Breast epithelium (tissue), 4 donors: Measurements from ENCODE around the gene GOLGA6D. TPM values are rescaled to one million over a fixed set of nuclear protein-coding genes. Genes with fewer than 3 reads are reported as not detected.
"Not testable (repeated sequence)": the region's sequence is repeated elsewhere in the genome, so short reads cannot be mapped to it uniquely, and the experiment has no call there.

Source experiments
- DNase-seq, 2 donors: peaks; one replicate each; pipeline ENCODE4 v3.0.0-alpha.2; 2019; ENCODE audit warnings: low spot score in 2 of 2
- H3K27ac ChIP-seq, 2 donors: fragments of 200-600 bp; sonication (generic) in 1 of 2; one replicate each; pipeline ENCODE4 v1.5.1; 2016 to 2019; ENCODE audit warnings: mild to moderate bottlenecking in 1 of 2
- H3K27me3 ChIP-seq, 2 donors: fragments of 200-600 bp; sonication (generic) in 1 of 2; one replicate each; pipeline versions ENCODE4 v1.5.1 to v1.6.0; 2017 to 2019; ENCODE audit warnings: control low read depth in 1 of 2, mild to moderate bottlenecking in 1 of 2
- H3K36me3 ChIP-seq: fragments of 200-600 bp; one replicate; pipeline ENCODE4 v1.5.1; 2019
- H3K4me1 ChIP-seq, 2 donors: fragments of 200-600 bp; sonication (generic); one replicate each; pipeline ENCODE4 v1.5.1; 2016 to 2019; ENCODE audit warnings: control low read depth in 1 of 2
- H3K4me3 ChIP-seq, 3 donors: fragments of 200-600 bp; sonication (generic); 1 replicate in 2 of 3; 2 replicates in 1 of 3; pipeline ENCODE4 v1.5.1; 2016 to 2019; ENCODE audit warnings: mild to moderate bottlenecking in 3 of 3, moderate library complexity in 2 of 3
- H3K9me3 ChIP-seq, 2 donors: fragments of 200-600 bp; sonication (generic) in 1 of 2; one replicate each; pipeline ENCODE4 v1.5.1; 2016 to 2019; ENCODE audit warnings: control low read depth in 1 of 2
- CTCF ChIP-seq, 3 donors: fragments of 450-650 bp; IDR thresholded peaks; one replicate each; pipeline ENCODE4 v1.5.1; 2016 to 2017; ENCODE audit warnings: antibody characterized with exemption in 3 of 3, mild to moderate bottlenecking in 3 of 3, moderate library complexity in 3 of 3
- POLR2A ChIP-seq: fragments of 450-650 bp; IDR thresholded peaks from one replicate; pipeline ENCODE4 v1.6.1; 2016; ENCODE audit warnings: antibody characterized with exemption, mild to moderate bottlenecking, moderate library complexity
- POLR2AphosphoS5 ChIP-seq, 3 donors: sonication (generic); formaldehyde crosslinking; IDR thresholded peaks; one replicate each; pipeline ENCODE4 v1.6.1; 2017; ENCODE audit warnings: antibody characterized with exemption in 3 of 3
- intact Hi-C: fragments of 100-400 bp; cut with DNase I; formaldehyde crosslinking; loops from one replicate; pipeline ENCODE4 v1.15.1; 2023; ENCODE audit warnings: low total_unique reads
- total RNA-seq, 3 donors: library from RNA; depleted of rRNA; stranded (reverse); fragments of >200 nt; gene quantifications; one replicate each; pipeline ENCODE4 v1.1.0, GENCODE V29; 2016

Gene GOLGA6D
- total RNA-seq, 3 donors from 2014 or later, result 0.16 TPM; not detected in 2

GRCh38 chr15:75299311-75299688, 16.7 kb downstream of the GOLGA6D start:
- H3K4me3 ChIP-seq, H3K9me3 ChIP-seq, H3K27me3 ChIP-seq, DNase-seq, H3K27ac ChIP-seq, H3K36me3 ChIP-seq, H3K4me1 ChIP-seq, intact Hi-C loops: not testable (repeated sequence)
- TF ChIP-seq CTCF (IDR thresholded peaks at IDR 0.05), result peak in 2 of 3 donors; percentile 20 to 34

- H3K27ac ChIP-seq, H3K4me3 ChIP-seq, H3K4me1 ChIP-seq, H3K27me3 ChIP-seq, H3K36me3 ChIP-seq, intact Hi-C loops, H3K9me3 ChIP-seq, DNase-seq: not testable (repeated sequence)
Measured at GRCh38 chr15:75300026-75300425, 17.4 kb downstream of the GOLGA6D start.

- Histone ChIP-seq H3K27me3 (no peaks in the 10 kb centered on the region), H3K36me3 (no peaks in the 10 kb centered on the region), H3K4me1 (no peaks in the 10 kb centered on the region), H3K27ac (no peak overlapping the region), H3K9me3 (no peaks in the 10 kb centered on the region), H3K4me3 (no peak overlapping the region)
- intact Hi-C loops, result no loop called here
- DNase-seq, result no peak
- TF ChIP-seq POLR2AphosphoS5 (IDR thresholded peaks at IDR 0.05) (no peak), POLR2A (no peak), CTCF (IDR thresholded peaks at IDR 0.05) (no peak)
Measured at GRCh38 chr15:75302318-75302717, 19.7 kb downstream of the GOLGA6D start.

- H3K36me3 ChIP-seq, result not testable (repeated sequence)
Measured at GRCh38 chr15:75302753-75303152, 20.1 kb downstream of the GOLGA6D start.

GRCh38 chr15:75306188-75306587, 23.6 kb downstream of the GOLGA6D start:
- Histone ChIP-seq H3K4me3 (no peak overlapping the region), H3K27me3 (no peaks in the 10 kb centered on the region), H3K4me1 (no peaks in the 10 kb centered on the region), H3K36me3 (no peaks in the 10 kb centered on the region), H3K27ac (no peak overlapping the region), H3K9me3 (no peaks in the 10 kb centered on the region)
- intact Hi-C loops, result no loop called here
- no peak for TF ChIP-seq POLR2A
- no peak for TF ChIP-seq POLR2AphosphoS5 (IDR thresholded peaks at IDR 0.05)
- TF ChIP-seq CTCF (IDR thresholded peaks at IDR 0.05), result no peak
- DNase-seq, result no peak

More at GRCh38 chr15:75302753-75303152, 20.1 kb downstream of the GOLGA6D start:
- H3K27me3 ChIP-seq, DNase-seq, intact Hi-C loops, H3K27ac ChIP-seq, H3K4me1 ChIP-seq, H3K9me3 ChIP-seq, H3K4me3 ChIP-seq: not testable (repeated sequence)

- intact Hi-C loops, result no loop called here
- Histone ChIP-seq H3K36me3 (no peaks in the 10 kb centered on the region), H3K4me3 (no peak overlapping the region), H3K9me3 (no peaks in the 10 kb centered on the region), H3K27me3 (no peaks in the 10 kb centered on the region), H3K27ac (no peak overlapping the region), H3K4me1 (no peaks in the 10 kb centered on the region)
- no peak for TF ChIP-seq POLR2A
- peak in 1 of 3 donors; percentile 16 for TF ChIP-seq CTCF (IDR thresholded peaks at IDR 0.05)
- DNase-seq, result no peak
Measured at GRCh38 chr15:75307778-75308390, 25.2 kb downstream of the GOLGA6D start.
